ENCODE measurements around the gene DNAJC1.
A peak's percentile ranks its signal among the peaks of the same experiment; 100 is the strongest.
"Not testable (repeated sequence)": the region's sequence is repeated elsewhere in the genome, so short reads cannot be mapped to it uniquely, and the experiment has no call there.

DNAJC1 gene

DNA sequence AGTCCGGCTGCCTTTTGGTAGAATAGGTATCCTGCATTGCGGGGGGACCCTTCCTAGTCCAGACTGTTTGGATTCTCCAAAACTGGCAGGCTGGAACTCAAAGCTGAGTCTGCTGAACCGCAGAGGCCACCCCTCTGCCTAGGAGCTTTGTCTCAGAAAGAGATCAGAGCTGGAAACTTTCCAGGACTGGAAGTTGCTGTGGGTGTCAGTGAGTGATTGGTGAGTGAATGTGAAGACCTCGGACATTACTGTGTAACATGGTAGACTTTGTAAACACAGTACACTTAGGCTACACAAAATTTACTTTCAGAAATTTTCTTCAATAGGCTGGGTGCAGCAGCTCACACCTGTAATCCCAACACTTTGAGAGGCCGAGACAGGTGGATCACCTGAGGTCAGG is 103.8 kb downstream of the DNAJC1 start:
- DNase-seq (ENCODE audit: low read depth), result no peak

DNA sequence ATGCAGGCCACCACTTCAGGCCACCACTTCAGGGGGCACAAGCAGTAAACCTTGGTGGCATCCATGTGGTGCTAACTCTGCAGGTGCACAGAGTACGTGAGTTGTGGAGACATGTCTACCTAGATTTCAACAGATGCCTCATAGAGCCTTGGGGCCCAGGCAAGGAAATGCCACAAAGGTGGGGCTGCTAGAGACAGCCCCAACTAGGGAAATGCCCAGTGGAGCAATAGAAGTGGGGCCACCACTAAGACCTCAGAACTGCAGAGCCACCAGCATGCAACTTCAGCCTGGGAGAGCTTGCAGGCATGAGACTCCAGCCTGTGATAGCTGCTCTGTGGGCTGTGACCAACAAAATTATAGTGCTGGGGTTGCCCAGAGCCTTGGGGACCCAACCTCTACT is 107.6 kb downstream of the DNAJC1 start:
- no peak for DNase-seq (ENCODE audit: low read depth)

- no peak for DNase-seq (ENCODE audit: low read depth)
These were observed 108.7 kb downstream of the DNAJC1 start for GRCh38 chr10:21894648-21895342.

- no peak for DNase-seq (ENCODE audit: low read depth)
These were observed 112.1 kb downstream of the DNAJC1 start for GRCh38 chr10:21891439-21891838.

- DNase-seq (ENCODE audit: low read depth), result no peak
These were observed 113.9 kb downstream of the DNAJC1 start for GRCh38 chr10:21889477-21890275.

DNA sequence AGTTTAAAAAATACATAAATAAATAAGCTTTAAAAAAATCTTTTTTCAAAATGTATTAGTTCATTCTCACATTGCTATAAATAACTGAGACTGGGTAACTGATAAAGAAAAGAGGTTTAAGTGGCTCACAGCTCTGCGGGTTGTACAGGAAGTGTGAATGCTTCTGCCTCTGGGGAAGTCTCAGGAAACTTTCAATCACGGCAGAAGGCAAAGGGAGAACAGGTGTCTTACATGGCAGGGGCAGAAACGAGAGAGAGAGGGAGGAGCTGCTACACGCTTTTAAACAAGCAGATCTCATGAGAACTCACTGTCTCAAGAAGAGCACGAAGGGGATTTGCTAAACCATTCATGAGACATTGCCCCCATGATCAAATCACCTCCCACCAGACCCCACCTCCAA is 114.6 kb downstream of the DNAJC1 start:
- no peak for DNase-seq (ENCODE audit: low read depth)

- DNase-seq (ENCODE audit: low read depth), result no peak
These were observed 117.6 kb downstream of the DNAJC1 start for GRCh38 chr10:21885940-21886339.

GRCh38 chr10:21873198-21873597 is 130.3 kb downstream of the DNAJC1 start:
- DNase-seq (ENCODE audit: low read depth), result no peak

DNA sequence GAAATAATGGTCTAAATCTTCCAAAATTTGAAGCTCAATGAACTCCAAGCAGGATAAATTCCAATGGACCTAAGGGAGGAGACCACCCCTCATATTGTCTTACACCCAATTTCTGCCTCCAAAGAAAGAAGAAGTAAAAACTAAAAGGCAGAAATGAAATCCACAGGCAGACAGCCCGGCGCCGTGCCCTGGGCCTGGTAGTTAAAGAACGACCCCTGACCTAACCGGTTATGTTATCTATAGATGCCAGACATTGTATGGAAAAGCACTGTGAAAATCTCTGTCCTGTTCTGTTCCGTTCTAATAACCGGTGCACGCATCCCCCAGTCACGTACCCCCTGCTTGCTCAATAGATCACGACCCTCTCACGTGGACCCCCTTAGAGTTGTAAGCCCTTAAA is 130.8 kb downstream of the DNAJC1 start:
- not testable (repeated sequence) for DNase-seq (ENCODE audit: low read depth)

DNA sequence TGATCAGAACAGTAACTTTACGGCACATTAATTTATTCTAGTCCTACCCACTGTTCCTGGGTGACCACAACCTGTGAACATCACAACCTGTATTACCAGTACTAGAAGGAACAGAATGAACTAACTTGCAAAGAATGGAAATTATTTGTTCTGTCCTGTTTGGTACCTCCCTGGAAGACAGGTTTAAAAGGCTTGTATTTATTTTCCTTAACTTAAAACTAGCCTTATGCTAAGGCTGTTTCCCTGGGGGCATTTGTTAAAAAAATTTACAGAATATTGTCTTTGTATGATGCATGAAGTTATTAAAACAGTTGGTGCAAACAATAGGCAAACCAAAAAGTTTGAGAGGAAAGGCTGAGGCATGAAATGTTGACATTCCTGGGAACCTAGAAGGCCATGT is 132.7 kb downstream of the DNAJC1 start:
- DNase-seq (ENCODE audit: low read depth), result no peak

DNA sequence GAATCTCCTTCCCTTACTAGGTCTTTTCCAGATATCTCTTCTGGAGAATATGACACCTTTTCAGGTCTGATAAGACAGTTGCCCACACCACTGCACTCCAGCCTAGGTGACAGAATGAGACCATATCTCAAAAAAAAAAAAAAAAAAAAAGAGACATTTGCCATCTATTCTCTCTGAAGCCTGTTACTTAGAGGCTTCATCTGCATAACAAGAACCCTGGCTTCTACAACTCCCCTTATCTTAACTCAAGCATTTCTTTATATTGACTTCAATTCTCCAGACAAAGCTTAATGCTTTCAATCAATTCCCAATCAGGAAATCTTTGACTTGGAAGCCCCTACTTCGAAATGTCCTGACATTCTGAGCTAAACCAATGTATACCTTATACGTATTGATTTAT is 134.4 kb downstream of the DNAJC1 start:
- not testable (repeated sequence) for DNase-seq (ENCODE audit: low read depth)

- no peak for DNase-seq (ENCODE audit: low read depth)
These were observed 142.8 kb downstream of the DNAJC1 start for GRCh38 chr10:21860718-21861117.

GRCh38 chr10:21858455-21858854 is 145.1 kb downstream of the DNAJC1 start:
- DNase-seq (ENCODE audit: low read depth), result no peak

GRCh38 chr10:21849607-21850006 is 153.9 kb downstream of the DNAJC1 start:
- DNase-seq (ENCODE audit: low read depth), result no peak

DNA sequence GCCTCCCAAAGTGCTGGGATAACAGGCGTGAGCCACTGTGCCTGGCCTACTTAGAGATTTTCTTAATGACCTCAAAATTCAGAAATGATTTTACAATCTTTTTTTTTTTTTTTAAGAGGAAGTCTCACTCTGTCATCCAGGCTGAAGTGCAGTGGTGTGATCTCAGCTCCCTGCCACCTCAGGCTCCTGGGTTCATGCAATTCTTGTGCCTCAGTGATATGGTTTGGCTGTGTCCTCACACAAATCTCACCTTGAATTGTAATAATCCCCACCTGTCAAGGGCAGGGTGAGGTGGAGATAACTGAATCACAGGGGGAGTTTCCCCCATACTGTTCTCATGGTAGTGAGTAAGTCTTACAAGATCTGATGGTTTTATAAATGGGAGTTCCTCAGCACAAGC is 159.9 kb downstream of the DNAJC1 start:
- no peak for DNase-seq (ENCODE audit: low read depth)

DNA sequence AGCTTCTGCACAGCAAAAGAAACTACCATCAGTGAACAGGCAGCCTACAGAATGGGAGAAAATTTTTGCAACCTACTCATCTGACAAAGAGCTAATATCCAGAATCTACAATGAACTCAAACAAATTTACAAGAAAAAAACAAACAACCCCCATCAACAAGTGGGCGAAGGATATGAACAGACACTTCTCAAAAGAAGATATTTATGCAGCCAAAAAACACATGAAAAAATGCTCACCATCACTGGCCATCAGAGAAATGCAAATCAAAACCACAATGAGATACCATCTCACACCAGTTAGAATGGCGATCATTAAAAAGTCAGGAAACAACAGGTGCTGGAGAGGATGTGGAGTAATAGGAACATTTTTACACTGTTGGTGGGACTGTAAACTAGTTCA is 162.3 kb downstream of the DNAJC1 start:
- not testable (repeated sequence) for DNase-seq (ENCODE audit: low read depth)

- DNase-seq (ENCODE audit: low read depth), result not testable (repeated sequence)
These were observed 166.0 kb downstream of the DNAJC1 start for GRCh38 chr10:21837487-21837886.

- not testable (repeated sequence) for DNase-seq (ENCODE audit: low read depth)
These were observed 169.0 kb downstream of the DNAJC1 start for GRCh38 chr10:21834574-21834973.

DNA sequence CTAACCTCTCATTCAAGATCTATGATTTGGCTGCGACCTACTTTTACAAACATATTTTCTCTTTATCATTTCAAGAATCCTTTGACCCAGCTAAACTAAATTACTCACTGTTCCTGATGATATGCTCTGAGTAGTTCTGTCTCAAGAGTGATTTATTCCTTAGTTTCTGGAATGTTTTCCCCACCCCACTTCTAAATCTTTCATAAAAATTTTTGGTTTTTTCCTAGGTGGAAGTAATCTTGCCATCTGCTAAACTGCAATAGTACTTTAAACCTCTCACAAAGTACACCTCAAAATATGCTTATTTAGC is 170.8 kb downstream of the DNAJC1 start:
- no peak for DNase-seq (ENCODE audit: low read depth)

DNA sequence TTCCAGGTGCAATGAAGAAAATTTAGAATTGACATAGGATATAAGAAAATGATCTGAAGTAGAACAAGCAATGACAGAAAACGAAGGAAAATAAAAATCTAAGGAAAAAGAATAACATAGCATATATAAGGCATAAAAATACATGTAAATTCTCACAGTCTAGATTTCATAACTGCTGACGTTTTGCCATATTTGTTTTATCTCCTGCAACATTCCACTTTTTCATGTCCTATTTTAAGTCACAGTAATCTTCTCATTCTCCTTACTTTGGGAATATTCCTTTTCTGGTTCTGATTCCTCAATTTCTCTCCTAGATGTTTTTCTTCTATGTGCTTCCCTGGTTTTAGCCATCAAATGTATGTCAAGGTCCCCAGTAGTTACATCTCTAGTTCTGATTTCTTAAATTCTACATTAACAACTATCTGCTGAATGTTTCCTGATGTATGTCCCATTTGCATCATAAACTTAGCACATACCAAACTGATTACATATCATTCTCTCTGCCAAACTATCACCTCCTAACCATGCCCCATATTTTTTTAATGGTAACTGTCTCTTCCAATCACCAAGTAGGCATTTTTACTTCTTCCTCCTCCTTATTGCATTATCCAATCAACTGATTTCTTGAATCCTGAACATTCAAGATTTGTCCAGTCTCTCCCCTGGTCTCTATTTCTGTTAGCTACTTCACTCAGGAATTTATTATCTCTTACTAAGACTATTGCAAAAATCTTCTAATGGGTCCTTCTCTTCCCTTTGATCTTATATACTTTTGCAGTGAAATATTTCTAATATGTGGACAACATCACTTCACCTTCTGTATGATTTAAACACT is 171.3 kb downstream of the DNAJC1 start:
- peak; percentile 26 for DNase-seq (ENCODE audit: low read depth)

DNA sequence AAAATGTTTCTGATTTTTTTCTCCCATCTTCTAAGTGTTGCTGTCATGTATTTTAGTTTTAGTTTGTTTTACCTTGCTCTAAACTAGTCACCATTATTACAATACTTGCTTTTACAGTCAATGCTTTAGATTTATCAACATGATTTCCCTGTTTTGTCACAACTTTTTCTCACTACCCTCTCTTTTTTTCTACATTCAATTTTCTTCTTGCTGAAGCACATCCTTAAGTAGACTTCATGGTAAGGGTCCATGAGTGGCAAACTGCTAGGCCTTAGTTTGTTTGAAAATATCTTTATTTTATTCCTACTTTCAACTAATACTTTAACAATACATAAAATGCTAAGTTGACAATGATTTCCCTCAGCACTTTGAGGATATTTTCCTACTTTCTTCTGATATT is 173.5 kb downstream of the DNAJC1 start:
- no peak for DNase-seq (ENCODE audit: low read depth)

DNA sequence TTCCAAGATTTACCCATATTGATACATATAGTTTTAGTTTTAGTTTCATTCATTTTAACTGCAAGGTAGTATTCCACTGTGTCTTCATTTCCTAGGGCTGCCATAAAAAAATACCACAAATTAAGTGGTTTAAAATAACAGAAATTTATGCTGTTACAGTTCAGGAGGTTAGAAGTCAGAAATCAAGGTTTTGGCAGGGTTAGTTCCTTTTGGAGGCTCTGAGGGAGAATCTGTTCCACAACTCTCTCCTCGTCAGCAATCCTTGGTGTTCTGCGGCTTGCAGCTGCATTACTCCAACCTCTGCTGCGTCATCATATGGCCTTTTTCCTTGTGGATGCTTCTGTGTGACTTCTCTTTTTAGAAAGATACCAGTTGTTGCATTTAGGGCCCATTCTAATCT is 176.2 kb downstream of the DNAJC1 start:
- DNase-seq (ENCODE audit: low read depth), result no peak

DNA sequence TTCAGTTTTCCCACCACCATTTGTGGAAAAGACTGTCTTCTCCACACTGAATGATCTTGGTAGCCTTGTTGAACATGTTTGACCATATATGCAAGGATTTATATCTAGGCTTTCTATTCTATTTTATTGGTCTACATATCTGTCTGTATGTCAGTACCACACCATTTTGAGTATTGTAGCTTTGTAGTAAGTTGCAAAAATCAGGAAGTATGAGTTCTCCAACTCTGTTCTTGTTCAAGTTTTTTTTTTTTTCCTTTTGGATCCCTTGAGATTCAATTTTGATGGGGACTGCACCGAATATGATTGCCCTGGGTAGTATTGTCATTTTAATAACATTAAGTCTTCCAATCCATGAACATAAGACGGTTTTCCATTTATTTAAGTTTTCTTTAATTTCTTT is 176.8 kb downstream of the DNAJC1 start:
- no peak for DNase-seq (ENCODE audit: low read depth)

All from HS-27A (cell line).